ENCODE measurements around the gene NOP16.

- TF ChIP-seq CTCF (conservative IDR thresholded peaks at IDR 0.05) (no peak), EZH2 (IDR thresholded peaks at IDR 0.05; ENCODE audit: low read depth) (no peak)
These were observed 38.0 kb downstream of the NOP16 start for GRCh38 chr5:176350416-176350815.
